NCI-H510A treated with DMSO at 0.1 percent for 48 hours (cell line): ENCODE measurements around the gene DHRS4L2.
"Not testable (repeated sequence)": the region's sequence is repeated elsewhere in the genome, so short reads cannot be mapped to it uniquely, and the experiment has no call there.

Source experiments
- DNase-seq: peaks from one replicate; lab custom pipeline; 2025; lab: John Stamatoyannopoulos, UW

The DHRS4L2 gene

GRCh38 chr14:23988607-23989363, at the start of gene DHRS4L2:
TSS of gene DHRS4L2 (plus strand) at chr14:23988929. CDS start at chr14:23988948, 19 bp downstream.
- DNase-seq, result peak; percentile 80

GRCh38 chr14:23939607-23940326, 49.0 kb upstream of the DHRS4L2 start:
- no peak for DNase-seq

GRCh38 chr14:23941230-23941629, 47.5 kb upstream of the DHRS4L2 start:
- no peak for DNase-seq

GRCh38 chr14:23941669-23942068, 47.1 kb upstream of the DHRS4L2 start:
- no peak for DNase-seq

- no peak for DNase-seq
Measured at GRCh38 chr14:23942587-23942986, 46.1 kb upstream of the DHRS4L2 start.

- not testable (repeated sequence) for DNase-seq
Measured at GRCh38 chr14:23949069-23949468, 39.7 kb upstream of the DHRS4L2 start.

GRCh38 chr14:23950411-23951135, 38.2 kb upstream of the DHRS4L2 start:
- DNase-seq, result no peak

GRCh38 chr14:23951136-23951466, 37.6 kb upstream of the DHRS4L2 start:
- not testable (repeated sequence) for DNase-seq

GRCh38 chr14:23951590-23952201, 37.0 kb upstream of the DHRS4L2 start:
- DNase-seq, result no peak

GRCh38 chr14:23953116-23953463, 35.6 kb upstream of the DHRS4L2 start:
- peak; percentile 38 for DNase-seq

- peak; percentile 87 for DNase-seq
Measured at GRCh38 chr14:23953464-23954278, 35.1 kb upstream of the DHRS4L2 start, which contains the start of gene DHRS4. TSS of gene DHRS4 (plus strand) at chr14:23953770. CDS start at chr14:23953789, 19 bp downstream.

- not testable (repeated sequence) for DNase-seq
Measured at GRCh38 chr14:23954279-23954614, 34.5 kb upstream of the DHRS4L2 start.

- DNase-seq, result peak; percentile 21
Measured at GRCh38 chr14:23954965-23955364, 33.8 kb upstream of the DHRS4L2 start.

- not testable (repeated sequence) for DNase-seq
Measured at GRCh38 chr14:23955811-23956210, 32.9 kb upstream of the DHRS4L2 start.

GRCh38 chr14:23957913-23958569, 30.7 kb upstream of the DHRS4L2 start:
- DNase-seq, result not testable (repeated sequence)

- not testable (repeated sequence) for DNase-seq
Measured at GRCh38 chr14:23960899-23961298, 27.8 kb upstream of the DHRS4L2 start.

GRCh38 chr14:23961704-23962103, 27.0 kb upstream of the DHRS4L2 start:
- not testable (repeated sequence) for DNase-seq

GRCh38 chr14:23969130-23969480, 19.6 kb upstream of the DHRS4L2 start:
- not testable (repeated sequence) for DNase-seq

GRCh38 chr14:23969481-23970282, 19.0 kb upstream of the DHRS4L2 start:
- peak; percentile 3 for DNase-seq

- not testable (repeated sequence) for DNase-seq
Measured at GRCh38 chr14:23970283-23970659, 18.5 kb upstream of the DHRS4L2 start.
